Fibroblast of lung (primary cell): ENCODE measurements around the gene ZFYVE27.

Experiments used
- CTCF ChIP-seq, 2 donors: IDR thresholded peaks in 1 of 2; conservative IDR thresholded peaks in 1 of 2; 1 replicate in 1 of 2; 2 replicates in 1 of 2; pipeline ENCODE4 v1.5.1; 2011 to 2012; ENCODE audit warnings: low read length in 2 of 2, control low read depth in 1 of 2, inconsistent platforms in 1 of 2, low read depth in 1 of 2, mild to moderate bottlenecking in 1 of 2
- EZH2 ChIP-seq: IDR thresholded peaks from 2 replicates; pipeline ENCODE4 v1.5.1; 2012; ENCODE audit warnings: low read length, control low read depth, mild to moderate bottlenecking; ENCODE audit errors: missing control alignments

- TF ChIP-seq CTCF (conservative IDR thresholded peaks at IDR 0.05 in 1 of 2, IDR thresholded peaks at IDR 0.05 in 1 of 2; ENCODE audit: low read depth in 1 of 2, low read length in 2 of 2) = no peak
- TF ChIP-seq EZH2 = no peak
Observed at GRCh38 chr10:97747573-97747972, 10.6 kb downstream of the ZFYVE27 start.
